GM19468 (cell line): ENCODE results near the gene LRRN3.
A peak's percentile ranks its signal among the peaks of the same experiment; 100 is the strongest.

ENCODE experiments used
- ATAC-seq: cut with Tn5 transposase; IDR thresholded peaks from one replicate; pipeline ENCODE4 v1.9.1; 2021; ENCODE audit warnings: mild to moderate bottlenecking, moderate library complexity, moderate number of reproducible peaks; ENCODE audit not compliant: unreplicated experiment; ENCODE audit errors: extremely low read depth

LRRN3 gene

DNA sequence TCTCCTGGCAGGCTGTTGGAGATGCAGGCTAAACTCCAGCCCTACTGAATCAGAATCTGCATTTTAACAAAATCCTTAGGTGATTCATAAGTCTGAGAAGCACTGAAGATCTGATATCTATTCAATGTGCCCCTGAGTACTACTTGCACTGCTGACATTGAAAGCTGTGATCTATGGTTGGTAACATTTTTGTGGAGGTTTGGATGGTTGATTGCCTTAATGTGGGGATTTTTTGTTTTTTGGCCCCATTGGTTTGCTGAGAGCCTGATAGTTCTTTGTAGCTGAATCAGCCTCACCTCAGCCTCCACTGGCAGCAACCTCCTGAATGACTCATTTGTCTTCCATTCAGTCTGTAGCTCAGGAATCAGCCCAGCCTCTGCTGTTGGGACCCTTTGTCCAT is 14.7 kb upstream of the LRRN3 start:
- ATAC-seq: no peak

- no peak for ATAC-seq
Measured at GRCh38 chr7:111077001-111077400, 13.9 kb upstream of the LRRN3 start.

DNA sequence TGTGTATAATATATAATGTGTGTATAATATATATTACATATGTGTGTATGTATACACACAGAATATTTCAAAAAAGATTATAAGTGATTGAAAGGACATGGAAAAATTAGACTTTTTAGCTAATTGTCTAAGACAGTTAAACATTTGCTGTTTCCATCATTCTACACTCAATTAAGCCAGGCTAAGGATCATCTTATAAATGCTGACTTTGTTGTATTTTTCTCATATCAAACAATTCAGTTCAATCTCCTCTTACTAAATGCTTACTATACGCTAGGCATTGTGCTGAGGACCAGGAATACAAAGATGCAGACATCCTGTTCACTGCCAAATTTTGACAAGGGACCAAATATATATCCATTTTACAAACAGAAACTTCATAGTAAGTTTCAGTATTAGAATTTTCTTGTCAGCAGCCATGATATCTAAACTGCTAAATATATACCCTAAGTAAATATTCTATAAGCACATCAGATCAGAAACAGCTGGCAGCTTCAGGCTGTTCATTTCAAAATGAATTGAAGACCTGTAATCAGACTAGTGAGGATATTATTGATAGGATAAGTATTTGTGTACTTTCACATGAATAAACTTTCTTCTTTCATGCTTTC is 10.3 kb upstream of the LRRN3 start:
- ATAC-seq: peak; percentile 7

- no peak for ATAC-seq
Measured at GRCh38 chr7:111081546-111082267, 9.2 kb upstream of the LRRN3 start.

DNA sequence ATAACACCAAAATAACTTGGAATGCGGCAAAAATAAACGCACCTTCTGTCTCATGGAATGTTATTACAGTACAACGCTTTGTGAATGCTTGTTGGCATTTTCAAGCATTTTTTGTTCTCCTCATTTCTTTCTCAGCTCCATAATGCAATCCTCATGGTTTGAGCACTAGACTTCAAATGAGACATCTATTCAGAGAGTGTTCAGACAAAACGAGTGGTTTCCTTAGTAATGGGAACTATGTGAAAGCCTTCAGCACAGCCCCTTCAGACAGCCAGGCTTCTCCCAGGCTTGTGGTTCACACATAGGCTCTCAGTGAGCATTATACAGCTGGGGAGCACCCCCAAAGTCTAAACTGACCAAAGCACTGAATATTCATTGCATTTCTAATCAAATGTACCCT is 8.6 kb upstream of the LRRN3 start:
- ATAC-seq: no peak

DNA sequence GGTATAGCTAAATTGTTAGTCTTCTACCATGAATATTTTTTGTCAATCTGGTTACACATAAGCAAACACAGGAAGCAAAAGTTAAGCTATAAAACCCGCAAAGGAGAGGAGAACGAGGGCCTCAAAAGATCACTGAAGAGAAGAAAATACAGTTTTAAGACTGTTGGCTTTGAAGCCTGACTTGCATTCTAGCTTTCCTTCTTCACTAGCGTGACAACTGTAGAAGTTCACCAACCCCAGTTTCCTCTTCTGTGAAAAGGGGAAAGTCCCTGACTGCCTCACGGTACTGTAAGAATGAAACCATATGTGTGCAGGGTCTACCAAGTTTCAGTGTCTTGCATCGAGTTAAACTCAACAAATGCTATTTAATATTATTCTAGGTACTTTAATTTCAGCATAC is 7.5 kb upstream of the LRRN3 start:
- ATAC-seq: peak; percentile 100

DNA sequence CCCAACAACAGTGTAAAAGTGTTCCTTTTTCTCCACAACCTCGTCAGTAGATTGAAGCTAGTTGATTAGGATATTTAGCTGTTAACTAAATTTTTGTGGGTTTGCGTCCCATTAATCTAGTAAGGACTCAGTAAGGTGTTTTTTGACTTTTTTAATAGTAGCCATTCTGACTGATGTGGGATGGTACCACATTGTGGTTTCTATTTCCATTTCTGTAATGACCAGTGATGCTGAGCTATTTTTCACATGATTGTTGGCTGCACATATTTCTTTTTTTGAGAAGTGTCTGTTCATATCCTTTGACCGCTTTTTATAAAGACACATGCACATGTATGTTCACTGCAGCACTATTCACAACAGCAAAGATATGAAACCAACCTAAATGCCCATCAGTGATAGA is 5.6 kb upstream of the LRRN3 start:
- ATAC-seq: no peak

DNA sequence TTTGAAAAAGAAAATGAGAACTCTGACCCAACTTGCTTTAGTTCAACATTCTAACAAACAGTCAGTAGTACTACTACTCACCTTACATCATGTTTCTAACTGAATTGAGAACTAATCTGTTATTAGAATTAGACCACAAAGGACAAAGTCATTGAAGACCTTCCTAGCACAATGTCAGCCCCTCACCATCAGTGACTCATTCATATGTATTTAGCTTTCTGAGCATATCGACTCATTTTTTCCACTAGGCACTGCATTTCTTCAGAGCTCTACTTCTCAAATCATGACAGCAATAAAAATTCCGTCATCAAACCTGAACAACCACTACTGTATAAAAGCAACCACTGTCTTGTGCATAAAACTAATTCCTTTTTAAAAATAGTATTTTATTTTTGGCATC is 4.4 kb upstream of the LRRN3 start:
- ATAC-seq: no peak

GRCh38 chr7:111088328-111088727 is 2.6 kb upstream of the LRRN3 start:
- no peak for ATAC-seq

DNA sequence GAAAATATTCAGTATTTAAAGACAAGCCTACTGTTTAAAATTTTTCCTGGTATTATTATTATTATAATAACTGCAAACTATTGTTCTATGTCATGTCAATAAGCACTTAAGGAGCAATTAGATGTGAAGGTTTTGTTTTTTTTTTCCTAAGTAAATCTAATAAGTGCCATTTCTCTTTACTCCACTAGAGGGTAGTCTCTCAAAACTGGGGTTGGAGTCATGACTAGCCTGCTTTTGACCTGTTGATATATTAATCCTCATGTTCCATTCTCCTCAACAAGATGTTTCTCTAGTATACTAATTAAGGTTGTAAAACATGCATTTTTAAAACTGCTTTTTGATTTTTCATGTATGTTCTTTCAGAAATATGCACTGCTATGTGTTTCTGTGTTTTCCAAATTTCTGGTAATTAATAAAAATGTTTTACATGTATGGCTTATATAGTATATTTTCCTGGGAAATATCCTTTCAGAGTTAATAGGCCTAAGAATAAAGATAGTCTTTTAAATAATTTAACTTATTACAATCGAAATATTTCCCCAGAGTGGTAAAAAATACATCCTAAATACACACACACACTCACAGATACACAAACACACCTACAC is 1.0 kb upstream of the LRRN3 start:
- ATAC-seq: no peak

GRCh38 chr7:111091593-111092358 is 849 bp downstream of the LRRN3 start:
- ATAC-seq: no peak

DNA sequence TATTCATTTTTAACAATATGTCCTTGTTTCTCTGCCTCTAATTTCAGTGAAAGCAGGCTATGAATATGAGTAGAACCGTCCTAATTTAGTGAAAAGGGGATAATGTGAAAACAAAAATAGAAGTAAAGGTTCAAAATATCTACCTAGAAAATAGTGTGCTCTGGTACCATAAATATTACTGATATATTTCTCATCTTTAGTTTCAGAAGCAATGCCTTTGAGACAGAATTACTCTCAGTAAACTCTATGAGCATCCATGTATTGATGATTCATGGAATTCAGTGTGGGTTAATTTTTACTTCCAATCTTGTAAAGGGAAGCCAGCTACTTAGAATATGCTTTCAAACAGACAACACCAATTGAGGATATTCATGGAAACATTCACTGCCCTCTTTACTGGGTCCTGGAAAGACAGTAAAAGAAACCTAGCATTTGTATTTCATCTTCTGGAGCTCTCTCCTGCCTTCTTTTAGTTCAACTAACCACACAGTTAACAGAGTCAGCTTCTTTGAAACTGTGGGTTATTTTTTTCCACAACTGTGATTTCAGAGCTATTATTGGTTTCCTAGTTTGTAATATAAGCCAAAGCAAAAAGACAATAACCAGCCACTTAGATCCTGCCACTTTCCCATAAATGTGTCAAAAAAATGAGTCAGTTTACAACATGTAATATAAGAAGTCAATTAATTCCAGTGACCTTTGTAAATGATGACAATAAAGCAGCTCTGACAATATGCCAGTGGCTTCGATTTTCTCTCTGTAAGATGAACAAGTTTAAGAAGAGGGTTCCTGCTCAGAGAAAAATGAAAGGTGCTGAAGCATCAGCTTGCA is 1.7 kb downstream of the LRRN3 start:
- no peak for ATAC-seq

GRCh38 chr7:111093496-111093895 is 2.6 kb downstream of the LRRN3 start:
- no peak for ATAC-seq

- ATAC-seq: no peak
Measured at GRCh38 chr7:111094419-111094818, 3.5 kb downstream of the LRRN3 start.

GRCh38 chr7:111096997-111097396 is 6.1 kb downstream of the LRRN3 start:
- ATAC-seq: no peak

DNA sequence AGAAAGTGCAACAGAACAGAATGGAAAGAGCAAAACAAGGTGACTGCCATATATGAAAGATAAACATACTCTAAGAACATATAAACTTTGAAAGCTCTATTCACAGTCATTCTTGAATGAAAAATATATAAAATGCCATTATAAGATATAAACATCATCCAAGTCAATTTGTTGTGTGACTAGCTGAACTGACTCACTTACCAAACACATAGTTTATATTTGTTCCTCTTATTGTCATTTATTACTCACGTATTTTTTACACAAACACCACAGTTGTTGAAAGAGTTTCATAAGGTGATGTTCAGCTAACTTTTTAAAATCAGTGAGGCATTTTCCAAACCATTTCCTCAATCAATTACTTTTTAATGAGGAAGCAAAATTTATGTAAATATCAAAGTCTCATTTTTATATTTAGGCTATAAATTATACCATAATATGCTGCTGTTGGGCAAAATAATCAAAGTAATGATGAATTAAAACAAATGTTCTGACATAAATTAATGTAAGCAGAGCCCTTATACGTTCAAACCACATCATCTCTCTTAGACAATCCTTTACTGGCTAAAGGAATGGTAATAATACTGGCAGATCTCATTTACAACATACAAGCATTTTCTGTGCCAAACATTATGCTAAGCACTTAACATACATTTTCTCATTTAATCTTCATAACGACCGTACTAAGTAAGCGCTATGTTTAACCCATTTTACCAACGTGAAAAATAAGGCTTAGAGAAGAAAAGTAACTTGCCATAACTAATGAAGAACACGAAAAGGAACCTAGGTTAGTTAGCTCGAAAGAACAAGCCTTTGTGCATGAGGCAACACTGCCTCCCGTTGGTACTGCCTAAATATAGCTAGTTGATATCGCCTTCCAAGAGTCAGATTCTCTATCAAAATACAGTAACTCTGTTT is 7.3 kb downstream of the LRRN3 start:
- peak; percentile 60 for ATAC-seq

GRCh38 chr7:111098926-111099250 is 8.0 kb downstream of the LRRN3 start:
- no peak for ATAC-seq

DNA sequence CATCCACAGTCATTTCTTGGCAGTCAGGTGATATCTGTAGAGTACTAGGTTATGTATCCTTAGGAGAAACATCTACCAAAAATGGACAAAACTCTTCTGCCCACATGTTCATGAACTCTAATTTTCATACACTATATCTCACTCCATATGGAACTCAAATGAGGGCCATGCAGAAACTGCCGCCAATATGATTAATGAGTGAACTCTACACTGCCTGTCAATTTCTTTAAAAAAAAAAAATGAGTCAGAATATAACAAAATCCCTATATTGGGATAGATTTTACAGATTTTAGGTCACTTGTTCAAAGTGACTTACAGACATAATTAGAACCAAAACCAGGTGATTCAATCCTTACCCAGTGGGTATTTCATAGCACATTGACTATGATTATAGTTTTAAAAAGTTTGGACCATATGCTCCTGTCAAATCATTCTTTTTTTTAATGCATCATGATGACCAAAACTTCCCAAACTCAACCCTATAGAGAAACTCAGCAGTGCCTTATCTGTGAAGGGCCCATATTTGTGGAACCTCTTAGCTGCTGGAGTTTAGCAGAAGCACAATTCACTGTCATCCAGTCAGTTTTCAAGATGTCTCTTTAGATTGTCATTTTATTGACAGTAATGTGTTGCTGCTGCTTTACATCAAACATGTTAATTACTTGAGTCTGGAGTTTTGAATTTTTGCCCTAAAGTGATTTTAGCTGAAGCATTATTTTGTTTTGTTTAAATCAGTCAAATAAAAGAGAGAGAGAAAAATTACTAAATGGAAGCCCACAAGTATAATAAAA is 11.1 kb downstream of the LRRN3 start:
- no peak for ATAC-seq

DNA sequence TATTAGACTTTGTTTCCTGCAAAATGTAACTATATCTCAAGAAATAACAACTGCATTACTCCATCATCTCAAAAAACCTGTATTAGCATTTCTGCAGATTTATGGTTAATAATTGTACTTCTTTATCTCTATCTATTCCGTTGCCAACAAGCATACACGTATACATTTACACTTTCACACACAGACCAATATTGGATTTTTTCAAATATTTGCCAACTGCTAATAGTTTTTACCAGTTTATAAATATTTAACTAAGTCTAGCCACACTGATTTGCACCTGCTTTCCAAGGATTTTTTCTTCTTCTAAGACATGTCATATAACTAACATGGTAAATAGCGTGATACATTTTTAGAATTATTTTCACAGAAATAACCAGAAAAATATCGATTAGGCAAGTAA is 12.2 kb downstream of the LRRN3 start:
- no peak for ATAC-seq
